GM18909 (cell line): ENCODE data around the gene PTGDR2.

Experiments
- ATAC-seq: cut with Tn5 transposase; IDR thresholded peaks from one replicate; pipeline ENCODE4 v1.9.1; 2021; ENCODE audit warnings: mild to moderate bottlenecking; ENCODE audit not compliant: unreplicated experiment, poor library complexity

PTGDR2 gene

GRCh38 chr11:60816590-60817157 is 39.1 kb downstream of the PTGDR2 start:
- no peak for ATAC-seq

DNA sequence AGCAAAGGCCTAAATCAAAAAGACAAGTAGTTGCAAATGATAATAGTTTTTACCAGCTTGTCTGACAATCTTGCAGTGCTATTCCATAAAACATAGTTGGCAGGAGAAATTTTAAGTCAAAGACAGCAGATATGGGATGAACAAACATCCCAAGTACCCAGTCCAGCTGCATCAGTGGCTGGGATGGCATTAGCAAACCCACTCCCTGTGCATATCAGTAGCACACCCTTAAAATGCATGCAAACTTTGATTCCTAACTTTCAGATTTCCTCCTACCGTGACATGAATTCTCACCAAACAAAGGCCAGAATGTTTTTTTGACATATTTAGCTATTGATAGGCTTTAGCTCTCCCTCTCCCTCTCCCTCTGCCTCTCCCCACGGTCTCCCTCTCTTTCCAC is 41.6 kb downstream of the PTGDR2 start:
- ATAC-seq: no peak

- no peak for ATAC-seq
These were observed 42.4 kb downstream of the PTGDR2 start for GRCh38 chr11:60813324-60813723.

GRCh38 chr11:60810569-60810968 is 45.2 kb downstream of the PTGDR2 start:
- no peak for ATAC-seq

DNA sequence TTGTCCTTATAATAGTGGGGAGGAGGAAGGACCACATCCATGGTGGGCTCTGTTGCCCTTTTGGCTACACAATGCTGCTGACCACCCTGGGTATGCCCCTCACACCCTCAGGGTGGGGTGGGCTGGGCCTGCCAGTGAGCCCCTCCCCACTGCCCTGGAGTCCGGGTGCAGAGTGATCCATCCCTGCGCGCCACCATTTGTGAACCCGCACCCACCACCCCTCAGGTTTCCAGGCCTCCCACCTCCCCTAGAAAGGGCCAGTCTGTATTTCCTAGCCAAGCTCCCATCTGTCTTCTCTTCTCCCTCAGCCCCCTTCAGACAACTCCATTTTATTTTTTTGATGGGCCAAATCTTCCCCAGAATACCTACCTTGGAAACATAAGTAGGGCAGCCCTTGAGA is 45.6 kb downstream of the PTGDR2 start:
- no peak for ATAC-seq

DNA sequence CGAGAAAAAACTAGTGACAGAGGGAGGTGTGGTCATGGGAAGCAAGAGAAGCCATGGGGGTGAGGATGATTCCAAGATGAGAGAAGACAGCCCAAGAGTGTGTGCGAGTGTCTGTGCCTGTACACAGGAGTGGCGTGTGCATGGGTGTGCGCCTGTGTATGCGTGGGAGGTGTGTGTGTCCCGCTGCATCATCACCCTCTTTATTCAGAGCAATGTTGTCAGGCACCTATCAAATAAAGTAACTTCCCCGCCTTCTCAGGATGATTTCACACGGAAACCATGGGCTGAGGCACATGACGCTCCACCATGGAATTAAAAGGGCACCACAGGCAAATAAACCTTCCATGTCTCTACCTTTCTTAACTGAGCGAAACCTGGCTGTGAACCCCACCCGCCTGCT is 46.1 kb downstream of the PTGDR2 start:
- no peak for ATAC-seq

GRCh38 chr11:60809249-60809648 is 46.5 kb downstream of the PTGDR2 start:
- ATAC-seq: no peak

GRCh38 chr11:60803273-60803936 is 52.3 kb downstream of the PTGDR2 start:
- ATAC-seq: no peak

DNA sequence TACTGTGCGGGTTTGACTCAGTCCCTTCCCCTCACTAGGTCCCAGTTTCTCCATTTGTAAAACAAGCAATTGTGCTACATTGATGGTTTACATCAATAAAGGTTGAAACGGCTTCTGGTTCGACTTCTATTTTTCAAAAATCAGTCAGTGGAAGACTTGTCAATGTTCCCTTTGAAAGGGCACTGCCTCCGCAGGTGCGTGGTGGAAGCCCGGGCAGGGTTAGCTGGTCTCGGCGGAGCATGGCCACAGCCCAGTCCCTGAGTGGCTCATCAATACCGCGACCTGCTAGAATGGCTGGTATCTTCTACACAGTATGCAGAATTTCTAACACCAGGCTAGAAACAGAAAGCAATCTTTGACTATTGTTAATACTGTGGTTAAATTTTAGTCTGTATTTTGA is 54.6 kb downstream of the PTGDR2 start:
- no peak for ATAC-seq
